ENCODE results near the gene SLC1A6. TPM values are rescaled to one million over a fixed set of nuclear protein-coding genes. Genes with fewer than 3 reads are reported as not detected.

Gene SLC1A6
- total RNA-seq, 1 donor from 2014 or later, result not detected

- TF ChIP-seq CTCF (IDR thresholded peaks at IDR 0.05), result no peak
- peaks cover 8% of the 10 kb centered on the region for H3K9me3 Mint-ChIP-seq (ENCODE audit: unreplicated experiment)
- no peak overlapping the region for H3K27ac Mint-ChIP-seq (ENCODE audit: unreplicated experiment)
- H3K4me3 Mint-ChIP-seq (ENCODE audit: unreplicated experiment), result no peak overlapping the region
- no peaks in the 10 kb centered on the region for H3K36me3 Mint-ChIP-seq (ENCODE audit: unreplicated experiment)
- peak; percentile 30 for DNase-seq (ENCODE audit: extremely low spot score, unreplicated experiment)
- no peaks in the 10 kb centered on the region for H3K4me1 Mint-ChIP-seq (ENCODE audit: unreplicated experiment)
- no peaks in the 10 kb centered on the region for H3K27me3 Mint-ChIP-seq (ENCODE audit: unreplicated experiment)
Measured at GRCh38 chr19:14944456-14944855, 35.2 kb downstream of the SLC1A6 start.

- peaks cover 8% of the 10 kb centered on the region for H3K9me3 Mint-ChIP-seq (ENCODE audit: unreplicated experiment)
- no peaks in the 10 kb centered on the region for H3K4me1 Mint-ChIP-seq (ENCODE audit: unreplicated experiment)
- no peak overlapping the region for H3K4me3 Mint-ChIP-seq (ENCODE audit: unreplicated experiment)
- TF ChIP-seq CTCF (IDR thresholded peaks at IDR 0.05), result no peak
- no peak for DNase-seq (ENCODE audit: extremely low spot score, unreplicated experiment)
- H3K36me3 Mint-ChIP-seq (ENCODE audit: unreplicated experiment), result no peaks in the 10 kb centered on the region
- no peaks in the 10 kb centered on the region for H3K27me3 Mint-ChIP-seq (ENCODE audit: unreplicated experiment)
- H3K27ac Mint-ChIP-seq (ENCODE audit: unreplicated experiment), result no peak overlapping the region
Measured at GRCh38 chr19:14943601-14944000, 36.1 kb downstream of the SLC1A6 start.

GRCh38 chr19:14941189-14941588 is 38.5 kb downstream of the SLC1A6 start, which contains the start of gene OR7C2:
Gene OR7C2 (plus strand): TSS chr19:14941489. CDS start chr19:14941489, 0 bp downstream.
- Mint-ChIP-seq H3K9me3 (ENCODE audit: unreplicated experiment) (peaks cover 5% of the 10 kb centered on the region), H3K27ac (ENCODE audit: unreplicated experiment) (no peak within 1 kb of the TSS), H3K4me1 (ENCODE audit: unreplicated experiment) (no peaks in the 10 kb centered on the region), H3K4me3 (ENCODE audit: unreplicated experiment) (no peak within 1 kb of the TSS), H3K27me3 (ENCODE audit: unreplicated experiment) (peaks cover 2% of the 10 kb centered on the region), H3K36me3 (ENCODE audit: unreplicated experiment) (no peaks in the 10 kb centered on the region)
- DNase-seq (ENCODE audit: extremely low spot score, unreplicated experiment), result peak; percentile 15
- TF ChIP-seq CTCF (IDR thresholded peaks at IDR 0.05), result no peak

GRCh38 chr19:14940266-14940665 is 39.4 kb downstream of the SLC1A6 start:
- peak; percentile 40 for DNase-seq (ENCODE audit: extremely low spot score, unreplicated experiment)
- no peaks in the 10 kb centered on the region for H3K9me3 Mint-ChIP-seq (ENCODE audit: unreplicated experiment)
- no peak overlapping the region for H3K4me3 Mint-ChIP-seq (ENCODE audit: unreplicated experiment)
- no peak for TF ChIP-seq CTCF (IDR thresholded peaks at IDR 0.05)
- H3K27ac Mint-ChIP-seq (ENCODE audit: unreplicated experiment), result no peak overlapping the region
- peaks cover 3% of the 10 kb centered on the region for H3K27me3 Mint-ChIP-seq (ENCODE audit: unreplicated experiment)
- no peaks in the 10 kb centered on the region for H3K4me1 Mint-ChIP-seq (ENCODE audit: unreplicated experiment)
- H3K36me3 Mint-ChIP-seq (ENCODE audit: unreplicated experiment), result no peaks in the 10 kb centered on the region

GRCh38 chr19:14933506-14933905 is 46.2 kb downstream of the SLC1A6 start:
- H3K27me3 Mint-ChIP-seq (ENCODE audit: unreplicated experiment), result peaks cover 3% of the 10 kb centered on the region
- peaks cover 2% of the 10 kb centered on the region for H3K9me3 Mint-ChIP-seq (ENCODE audit: unreplicated experiment)
- H3K4me1 Mint-ChIP-seq (ENCODE audit: unreplicated experiment), result no peaks in the 10 kb centered on the region
- no peak overlapping the region for H3K4me3 Mint-ChIP-seq (ENCODE audit: unreplicated experiment)
- DNase-seq (ENCODE audit: extremely low spot score, unreplicated experiment), result no peak
- no peak overlapping the region for H3K27ac Mint-ChIP-seq (ENCODE audit: unreplicated experiment)
- no peak for TF ChIP-seq CTCF (IDR thresholded peaks at IDR 0.05)
- no peaks in the 10 kb centered on the region for H3K36me3 Mint-ChIP-seq (ENCODE audit: unreplicated experiment)
